A549 (cell line): ENCODE measurements around the gene FXYD2. TPM values are rescaled to one million over a fixed set of nuclear protein-coding genes. Genes with fewer than 3 reads are reported as not detected.

Experiments
- ATAC-seq, 2 experiments: fragments of 200-7000 bp in 1 of 2; fragments of >200 bp in 1 of 2; cut with Nextera tagmentation in 1 of 2; cut with Tn5 transposase in 1 of 2; 3 replicates each; pipeline versions ENCODE4 v1.8.0 to v1.9.1; 2018 to 2020; ENCODE audit warnings: mild to moderate bottlenecking in 1 of 2, moderate library complexity in 1 of 2
- CTCF ChIA-PET: fragments of 300-600 bp; sonication (Branson Sonifier 250); formaldehyde crosslinking; extraction: SDS; loops from one replicate; lab custom pipeline; 2021; ENCODE audit warnings: antibody characterized with exemption, inconsistent platforms; lab: Yijun Ruan, JAX
- POLR2A ChIA-PET: fragments of 350-600 bp; formaldehyde crosslinking; extraction: SDS; loops from one replicate; lab custom pipeline; 2021; ENCODE audit warnings: antibody characterized with exemption, inconsistent platforms; lab: Yijun Ruan, JAX
- DNase-seq, 2 experiments: peaks; one replicate each; pipeline versions ENCODE4 v3.0.0 to v3.0.0-alpha.2; 2011 to 2016; ENCODE audit warnings: low read depth in 1 of 2, low spot score in 1 of 2
- FAIRE-seq: peaks from 2 replicates; lab custom pipeline; 2011; peaks lifted over from hg19 to GRCh38; lab: Jason Lieb, UNC
- H3K27ac ChIP-seq, 2 experiments: fragments of >200 bp; sonication (Bioruptor Twin); formaldehyde crosslinking; 3 replicates each; pipeline ENCODE4 v1.5.1; 2016 to 2017
- H3K4me1 ChIP-seq: fragments of >200 bp; sonication (Bioruptor Twin); formaldehyde crosslinking; 3 replicates; pipeline ENCODE4 v1.6.1; 2016
- H3K4me2 ChIP-seq: fragments of >200 bp; sonication (Bioruptor Twin); formaldehyde crosslinking; 3 replicates; pipeline ENCODE4 v1.6.1; 2016
- H3K4me3 ChIP-seq: fragments of >200 bp; sonication (Bioruptor Twin); formaldehyde crosslinking; 3 replicates; pipeline ENCODE4 v1.5.1; 2016
- H3K9me3 ChIP-seq: fragments of >200 bp; sonication (Bioruptor Twin); formaldehyde crosslinking; 3 replicates; pipeline ENCODE4 v1.6.1; 2016
- BHLHE40 ChIP-seq: IDR thresholded peaks from 2 replicates; pipeline ENCODE4 v1.6.1; 2012; ENCODE audit warnings: low read depth, low read length, inconsistent platforms
- CBX2 ChIP-seq: fragments of 200-600 bp; sonication (generic); IDR thresholded peaks from 2 replicates; pipeline ENCODE4 v1.6.1; 2016; ENCODE audit warnings: low read depth, mild to moderate bottlenecking, borderline replicate concordance
- CHD2 ChIP-seq: fragments of 150-350 bp; IDR thresholded peaks from 2 replicates; pipeline ENCODE4 v1.6.1; 2014; ENCODE audit warnings: low read length; ENCODE audit not compliant: partially characterized antibody
- CHD4 ChIP-seq: fragments of 200-600 bp; sonication (generic); IDR thresholded peaks from 2 replicates; pipeline ENCODE4 v1.6.1; 2016; ENCODE audit warnings: antibody characterized with exemption, mild to moderate bottlenecking, borderline replicate concordance
- EHF ChIP-seq: fragments of 250-450 bp; sonication (Bioruptor Pico); IDR thresholded peaks from 2 replicates; pipeline ENCODE4 v1.5.0; 2020; ENCODE audit warnings: mild to moderate bottlenecking
- ESRRA ChIP-seq: fragments of 150-350 bp; IDR thresholded peaks from 2 replicates; pipeline ENCODE4 v1.6.1; 2014; ENCODE audit warnings: mild to moderate bottlenecking, low read length, borderline replicate concordance
- FOSL2 ChIP-seq, 2 experiments: fragments of 450-650 bp in 1 of 2; fragments of >200 bp in 1 of 2; sonication (Bioruptor Twin) in 1 of 2; formaldehyde crosslinking; IDR thresholded peaks; 2 replicates each; pipeline versions ENCODE4 v1.5.0 to v1.6.1; 2016 to 2020; ENCODE audit warnings: mild to moderate bottlenecking in 1 of 2, moderate library complexity in 1 of 2
- KDM5A ChIP-seq: fragments of 200-600 bp; sonication (generic); IDR thresholded peaks from 2 replicates; pipeline ENCODE4 v1.6.1; 2016; ENCODE audit warnings: antibody characterized with exemption, mild to moderate bottlenecking
- NFE2L2 ChIP-seq: fragments of 150-350 bp; conservative IDR thresholded peaks from 2 replicates; pipeline ENCODE4 v1.6.1; 2014; ENCODE audit warnings: low read length
- NPAS2 ChIP-seq: fragments of 250-450 bp; sonication (Bioruptor Pico); IDR thresholded peaks from 2 replicates; pipeline ENCODE4 v1.8.0; 2022; ENCODE audit warnings: mild to moderate bottlenecking, moderate library complexity, borderline replicate concordance
- POLR2A ChIP-seq: IDR thresholded peaks from 2 replicates; pipeline ENCODE4 v1.6.1; 2012; ENCODE audit warnings: mild to moderate bottlenecking, low read length
- POLR2AphosphoS2 ChIP-seq: conservative IDR thresholded peaks from 2 replicates; pipeline ENCODE4 v1.6.1; 2012; ENCODE audit warnings: low read length, improper control_type of control experiment, inconsistent platforms
- ZFP36 ChIP-seq: fragments of 450-650 bp; IDR thresholded peaks from 2 replicates; pipeline ENCODE4 v1.6.1; 2014; ENCODE audit warnings: borderline replicate concordance; ENCODE audit not compliant: partially characterized antibody
- ZNF302 ChIP-seq: fragments of 250-450 bp; sonication (Bioruptor Pico); IDR thresholded peaks from 2 replicates; pipeline ENCODE4 v1.9.0; 2021; ENCODE audit warnings: inconsistent platforms, mild to moderate bottlenecking, moderate library complexity
- ZSCAN20 ChIP-seq: fragments of 250-450 bp; sonication (Bioruptor Pico); IDR thresholded peaks from 2 replicates; pipeline ENCODE4 v1.8.0; 2022; ENCODE audit warnings: mild to moderate bottlenecking, moderate library complexity
- WGBS: methylation state at CpG from one replicate; pipeline ENCODE4 v1.1.6; 2017; ENCODE audit errors: missing lambda C conversion rate; 5-methylcytosine and 5-hydroxymethylcytosine counted together
- polyA plus RNA-seq, 4 experiments: library from polyadenylated mRNA; depleted of rRNA in 3 of 4; stranded (reverse); fragments of >200 nt; fragmentation: RNase III in 1 of 4; extraction: RNeasy Plus Mini Kit Qiagen cat#74134 plus additional on column Dnase treatment in 1 of 4; gene quantifications; 2 replicates in 3 of 4; 3 replicates in 1 of 4; pipeline ENCODE4 v1.2.3, GENCODE V29; 2011 to 2017
- TF ChIP-seq, protein P1 (sequence below): fragments of >200 bp; sonication (Bioruptor Twin); formaldehyde crosslinking; IDR thresholded peaks from 3 replicates; pipeline ENCODE4 v1.6.1; 2016
- TF ChIP-seq, protein P2 (sequence below): fragments of >200 bp; sonication (Bioruptor Twin); formaldehyde crosslinking; IDR thresholded peaks from 2 replicates; pipeline ENCODE4 v1.6.1; 2016
- TF ChIP-seq, protein P3 (sequence below): IDR thresholded peaks from 2 replicates; pipeline ENCODE4 v1.6.1; 2012
- TF ChIP-seq, protein P4 (sequence below): fragments of 150-350 bp; IDR thresholded peaks from 2 replicates; pipeline ENCODE4 v1.6.1; 2014; ENCODE audit warnings: low read depth, mild to moderate bottlenecking, low read length
- TF ChIP-seq, protein P5 (sequence below): fragments of 450-650 bp; IDR thresholded peaks from 2 replicates; pipeline ENCODE4 v1.6.1; 2014; ENCODE audit warnings: antibody characterized with exemption
- TF ChIP-seq, protein P6 (sequence below): fragments of 250-450 bp; sonication (Bioruptor Pico); IDR thresholded peaks from 2 replicates; pipeline ENCODE4 v1.5.0; 2021; ENCODE audit warnings: mild to moderate bottlenecking, moderate library complexity, borderline replicate concordance
- TF ChIP-seq, protein P7 (sequence below): fragments of 200-600 bp; sonication (generic); IDR thresholded peaks from 2 replicates; pipeline ENCODE4 v1.6.1; 2016; ENCODE audit warnings: antibody characterized with exemption, mild to moderate bottlenecking, moderate library complexity

FXYD2 gene
- polyA plus RNA-seq, 2 of the 4 experiments (the other 2 are of a cell fraction): 25.9 to 55.6 TPM

DNA sequence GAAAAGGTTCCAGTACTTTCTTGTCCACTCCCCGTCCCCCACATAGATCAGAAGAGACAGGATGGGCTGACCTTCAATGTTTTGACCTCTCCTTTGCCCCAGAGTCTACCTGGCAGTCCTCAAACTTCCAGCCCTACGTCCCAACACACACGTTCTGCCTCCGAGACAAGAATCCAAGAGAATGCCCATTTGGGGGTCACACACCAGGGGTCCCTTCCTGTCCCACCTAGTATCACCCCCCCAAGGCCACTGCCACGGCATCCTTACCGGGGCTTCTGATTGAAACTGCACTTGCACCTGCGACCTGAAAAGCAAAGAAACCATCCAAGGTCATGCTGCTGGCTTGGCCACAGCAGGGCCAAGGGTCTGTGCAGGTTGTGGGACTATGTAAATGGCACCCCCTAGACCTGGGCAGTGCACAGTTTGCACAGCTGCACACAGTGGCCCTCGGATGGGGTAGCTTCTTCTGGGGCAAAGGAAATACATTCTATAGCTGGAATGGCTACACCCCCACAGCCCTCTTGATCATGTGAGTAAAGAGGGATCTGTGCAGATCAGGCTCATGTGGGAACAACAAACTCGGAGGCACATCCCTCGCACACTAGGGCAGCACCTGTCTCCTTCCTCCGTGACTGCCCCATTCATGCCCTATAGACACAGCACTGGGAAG is 16.5 kb upstream of the FXYD2 start:
- no peak for TF ChIP-seq NFE2L2
- TF ChIP-seq, protein P1, sequence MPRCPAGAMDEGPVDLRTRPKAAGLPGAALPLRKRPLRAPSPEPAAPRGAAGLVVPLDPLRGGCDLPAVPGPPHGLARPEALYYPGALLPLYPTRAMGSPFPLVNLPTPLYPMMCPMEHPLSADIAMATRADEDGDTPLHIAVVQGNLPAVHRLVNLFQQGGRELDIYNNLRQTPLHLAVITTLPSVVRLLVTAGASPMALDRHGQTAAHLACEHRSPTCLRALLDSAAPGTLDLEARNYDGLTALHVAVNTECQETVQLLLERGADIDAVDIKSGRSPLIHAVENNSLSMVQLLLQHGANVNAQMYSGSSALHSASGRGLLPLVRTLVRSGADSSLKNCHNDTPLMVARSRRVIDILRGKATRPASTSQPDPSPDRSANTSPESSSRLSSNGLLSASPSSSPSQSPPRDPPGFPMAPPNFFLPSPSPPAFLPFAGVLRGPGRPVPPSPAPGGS: no peak
- TF ChIP-seq POLR2A: no peak
- TF ChIP-seq, protein P2, sequence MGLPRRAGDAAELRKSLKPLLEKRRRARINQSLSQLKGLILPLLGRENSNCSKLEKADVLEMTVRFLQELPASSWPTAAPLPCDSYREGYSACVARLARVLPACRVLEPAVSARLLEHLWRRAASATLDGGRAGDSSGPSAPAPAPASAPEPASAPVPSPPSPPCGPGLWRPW: no peak
- TF ChIP-seq CHD2: no peak
- TF ChIP-seq ZNF302: no peak
- no peak for TF ChIP-seq CBX2
- no peak for TF ChIP-seq NPAS2 (CRISPR knock-in tag)
- TF ChIP-seq, protein P3, sequence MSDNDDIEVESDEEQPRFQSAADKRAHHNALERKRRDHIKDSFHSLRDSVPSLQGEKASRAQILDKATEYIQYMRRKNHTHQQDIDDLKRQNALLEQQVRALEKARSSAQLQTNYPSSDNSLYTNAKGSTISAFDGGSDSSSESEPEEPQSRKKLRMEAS: no peak
- no peak for TF ChIP-seq FOSL2 (IDR thresholded peaks at IDR 0.05)
- no peak for TF ChIP-seq FOSL2 (CRISPR knock-in tag; IDR thresholded peaks at IDR 0.05)
- no peak for TF ChIP-seq KDM5A
- TF ChIP-seq CHD4: no peak
- TF ChIP-seq, protein P4, sequence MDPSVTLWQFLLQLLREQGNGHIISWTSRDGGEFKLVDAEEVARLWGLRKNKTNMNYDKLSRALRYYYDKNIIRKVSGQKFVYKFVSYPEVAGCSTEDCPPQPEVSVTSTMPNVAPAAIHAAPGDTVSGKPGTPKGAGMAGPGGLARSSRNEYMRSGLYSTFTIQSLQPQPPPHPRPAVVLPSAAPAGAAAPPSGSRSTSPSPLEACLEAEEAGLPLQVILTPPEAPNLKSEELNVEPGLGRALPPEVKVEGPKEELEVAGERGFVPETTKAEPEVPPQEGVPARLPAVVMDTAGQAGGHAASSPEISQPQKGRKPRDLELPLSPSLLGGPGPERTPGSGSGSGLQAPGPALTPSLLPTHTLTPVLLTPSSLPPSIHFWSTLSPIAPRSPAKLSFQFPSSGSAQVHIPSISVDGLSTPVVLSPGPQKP: no peak
- TF ChIP-seq, protein P5, sequence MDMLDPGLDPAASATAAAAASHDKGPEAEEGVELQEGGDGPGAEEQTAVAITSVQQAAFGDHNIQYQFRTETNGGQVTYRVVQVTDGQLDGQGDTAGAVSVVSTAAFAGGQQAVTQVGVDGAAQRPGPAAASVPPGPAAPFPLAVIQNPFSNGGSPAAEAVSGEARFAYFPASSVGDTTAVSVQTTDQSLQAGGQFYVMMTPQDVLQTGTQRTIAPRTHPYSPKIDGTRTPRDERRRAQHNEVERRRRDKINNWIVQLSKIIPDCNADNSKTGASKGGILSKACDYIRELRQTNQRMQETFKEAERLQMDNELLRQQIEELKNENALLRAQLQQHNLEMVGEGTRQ: no peak
- no peak for TF ChIP-seq ZSCAN20
- no peak for TF ChIP-seq ESRRA
- Histone ChIP-seq H3K4me1 (no peaks in the 10 kb centered on the region), H3K9me3 (no peaks in the 10 kb centered on the region), H3K27ac (no peak overlapping the region), H3K4me2 (no peak overlapping the region), H3K4me3 (no peak overlapping the region)
- no peak for FAIRE-seq
- ATAC-seq: no peak
- CTCF ChIA-PET: interaction anchor here (1.0 to 7.8 kb wide), 5 partner anchors 18 to 213 kb away, joined by 3 to 192 read pairs (median 4); no protein-coding TSS in a partner anchor
- POLR2A ChIA-PET: no interaction called here
- 53% methylated on average over 6 of the region's 11 CpGs for WGBS
- DNase-seq: no peak

DNA sequence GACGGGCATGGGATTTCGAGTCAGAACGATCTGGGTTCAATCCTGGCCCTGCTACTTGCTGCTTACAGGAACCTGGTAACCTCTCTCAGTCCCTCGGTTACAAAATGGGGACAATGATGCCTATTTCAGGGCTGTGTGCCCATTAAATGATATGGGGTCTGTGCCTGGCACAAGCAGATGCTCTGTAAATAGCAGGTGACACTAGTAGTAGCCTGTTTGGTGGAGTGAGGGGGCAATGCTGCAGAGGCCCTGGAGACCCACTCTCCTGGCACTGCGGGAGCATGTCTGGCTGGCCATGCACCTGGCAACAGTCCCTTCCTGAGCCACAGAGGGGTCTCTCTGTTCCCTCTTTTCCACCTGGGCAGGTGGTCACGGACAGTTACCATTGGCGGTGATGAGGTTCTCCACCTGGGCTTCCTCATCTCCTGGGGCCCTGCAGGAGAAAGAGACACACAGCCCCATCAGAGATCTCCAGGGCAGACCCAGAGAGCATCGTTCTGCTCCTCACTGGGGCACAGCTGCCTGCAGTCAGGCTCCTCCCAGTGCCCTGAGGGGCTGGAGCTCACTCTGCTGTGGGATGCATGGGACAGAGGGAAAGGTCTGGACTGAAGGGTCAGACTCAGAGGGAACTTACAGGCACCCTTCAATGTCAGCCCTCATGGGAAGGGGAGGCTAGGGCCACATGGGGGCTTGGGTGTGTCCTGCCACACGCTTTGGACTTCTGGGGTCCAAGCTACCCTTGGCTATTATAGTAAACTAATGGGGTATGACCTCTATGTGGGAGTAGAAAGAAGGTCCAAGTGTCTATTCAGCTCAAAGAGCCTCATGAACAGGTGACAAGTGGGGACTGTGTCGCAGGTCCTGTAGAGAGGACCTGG is 15.6 kb upstream of the FXYD2 start:
- no peak for ATAC-seq
- POLR2A ChIA-PET: no interaction called here
- 72% methylated on average over 8 of the region's 10 CpGs for WGBS
- H3K9me3 ChIP-seq: no peaks in the 10 kb centered on the region
- no peak for DNase-seq
- no peak overlapping the region for H3K27ac ChIP-seq
- FAIRE-seq: no peak
- CTCF ChIA-PET: interaction anchor here (1.0 to 7.8 kb wide), 5 partner anchors 17 to 213 kb away, joined by 3 to 192 read pairs (median 4); no protein-coding TSS in a partner anchor
- no peak overlapping the region for H3K4me3 ChIP-seq
- no peak overlapping the region for H3K4me2 ChIP-seq
- no peaks in the 10 kb centered on the region for H3K4me1 ChIP-seq
- no peak for TF ChIP-seq EHF (CRISPR knock-in tag)
- no peak for TF ChIP-seq BHLHE40
- no peak for TF ChIP-seq CHD2
- no peak for TF ChIP-seq KDM5A
- TF ChIP-seq, protein P6, sequence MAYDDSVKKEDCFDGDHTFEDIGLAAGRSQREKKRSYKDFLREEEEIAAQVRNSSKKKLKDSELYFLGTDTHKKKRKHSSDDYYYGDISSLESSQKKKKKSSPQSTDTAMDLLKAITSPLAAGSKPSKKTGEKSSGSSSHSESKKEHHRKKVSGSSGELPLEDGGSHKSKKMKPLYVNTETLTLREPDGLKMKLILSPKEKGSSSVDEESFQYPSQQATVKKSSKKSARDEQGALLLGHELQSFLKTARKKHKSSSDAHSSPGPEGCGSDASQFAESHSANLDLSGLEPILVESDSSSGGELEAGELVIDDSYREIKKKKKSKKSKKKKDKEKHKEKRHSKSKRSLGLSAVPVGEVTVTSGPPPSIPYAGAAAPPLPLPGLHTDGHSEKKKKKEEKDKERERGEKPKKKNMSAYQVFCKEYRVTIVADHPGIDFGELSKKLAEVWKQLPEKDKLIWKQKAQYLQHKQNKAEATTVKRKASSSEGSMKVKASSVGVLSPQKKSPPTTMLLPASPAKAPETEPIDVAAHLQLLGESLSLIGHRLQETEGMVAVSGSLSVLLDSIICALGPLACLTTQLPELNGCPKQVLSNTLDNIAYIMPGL (CRISPR knock-in tag): no peak
- no peak for TF ChIP-seq ZFP36
- TF ChIP-seq NPAS2 (CRISPR knock-in tag): no peak
- no peak for TF ChIP-seq POLR2A
- no peak for TF ChIP-seq NFE2L2
- no peak for TF ChIP-seq POLR2AphosphoS2
- TF ChIP-seq, protein P7, sequence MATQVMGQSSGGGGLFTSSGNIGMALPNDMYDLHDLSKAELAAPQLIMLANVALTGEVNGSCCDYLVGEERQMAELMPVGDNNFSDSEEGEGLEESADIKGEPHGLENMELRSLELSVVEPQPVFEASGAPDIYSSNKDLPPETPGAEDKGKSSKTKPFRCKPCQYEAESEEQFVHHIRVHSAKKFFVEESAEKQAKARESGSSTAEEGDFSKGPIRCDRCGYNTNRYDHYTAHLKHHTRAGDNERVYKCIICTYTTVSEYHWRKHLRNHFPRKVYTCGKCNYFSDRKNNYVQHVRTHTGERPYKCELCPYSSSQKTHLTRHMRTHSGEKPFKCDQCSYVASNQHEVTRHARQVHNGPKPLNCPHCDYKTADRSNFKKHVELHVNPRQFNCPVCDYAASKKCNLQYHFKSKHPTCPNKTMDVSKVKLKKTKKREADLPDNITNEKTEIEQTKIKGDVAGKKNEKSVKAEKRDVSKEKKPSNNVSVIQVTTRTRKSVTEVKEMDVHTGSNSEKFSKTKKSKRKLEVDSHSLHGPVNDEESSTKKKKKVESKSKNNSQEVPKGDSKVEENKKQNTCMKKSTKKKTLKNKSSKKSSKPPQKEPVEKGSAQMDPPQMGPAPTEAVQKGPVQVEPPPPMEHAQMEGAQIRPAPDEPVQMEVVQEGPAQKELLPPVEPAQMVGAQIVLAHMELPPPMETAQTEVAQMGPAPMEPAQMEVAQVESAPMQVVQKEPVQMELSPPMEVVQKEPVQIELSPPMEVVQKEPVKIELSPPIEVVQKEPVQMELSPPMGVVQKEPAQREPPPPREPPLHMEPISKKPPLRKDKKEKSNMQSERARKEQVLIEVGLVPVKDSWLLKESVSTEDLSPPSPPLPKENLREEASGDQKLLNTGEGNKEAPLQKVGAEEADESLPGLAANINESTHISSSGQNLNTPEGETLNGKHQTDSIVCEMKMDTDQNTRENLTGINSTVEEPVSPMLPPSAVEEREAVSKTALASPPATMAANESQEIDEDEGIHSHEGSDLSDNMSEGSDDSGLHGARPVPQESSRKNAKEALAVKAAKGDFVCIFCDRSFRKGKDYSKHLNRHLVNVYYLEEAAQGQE: no peak
